NCI-H2107 (cell line): ENCODE measurements around the gene SLC18B1.

Source experiments
- DNase-seq: peaks from one replicate; lab custom pipeline; 2025; lab: John Stamatoyannopoulos, UW

The SLC18B1 gene

DNA sequence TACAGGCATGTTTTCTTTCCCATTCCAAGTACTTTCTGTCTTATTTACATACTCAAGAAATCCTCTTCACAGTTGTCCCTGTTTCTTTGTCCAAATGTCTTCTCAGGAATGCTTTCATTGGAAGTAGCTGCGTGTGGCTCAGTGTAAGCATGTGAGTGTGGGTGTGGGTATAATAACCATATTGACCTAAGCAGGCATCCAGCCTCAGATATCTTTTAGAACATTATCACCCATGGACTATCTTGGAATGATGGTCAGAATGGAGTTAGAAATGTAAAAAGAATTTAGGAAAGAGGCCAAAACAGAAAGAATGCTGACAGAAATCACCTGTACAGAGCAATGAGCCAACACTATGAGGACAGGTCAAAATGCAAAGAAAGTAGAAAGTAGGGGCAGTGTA is 57.2 kb downstream of the SLC18B1 start:
- no peak for DNase-seq

DNA sequence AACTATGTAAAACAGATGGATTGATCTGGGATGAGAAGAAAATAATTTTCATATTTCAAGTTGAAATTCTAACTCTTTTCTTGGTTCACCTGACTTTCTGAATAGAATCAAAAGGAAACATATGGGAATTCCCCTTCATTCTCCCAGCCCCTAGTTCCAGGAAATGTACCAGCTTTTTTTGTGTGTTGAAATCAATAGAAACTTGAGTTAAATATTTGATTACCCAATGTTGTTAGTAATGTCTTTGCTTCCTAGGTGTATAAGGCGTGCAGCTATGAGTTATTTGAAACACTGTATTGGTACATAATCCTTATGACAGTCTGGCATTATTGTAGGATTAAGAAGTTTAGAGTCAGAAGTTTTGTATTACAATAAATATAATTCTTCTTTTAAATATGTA is 62.2 kb downstream of the SLC18B1 start:
- DNase-seq, result no peak

- DNase-seq, result no peak
Measured at GRCh38 chr6:132734694-132735236, 63.7 kb downstream of the SLC18B1 start.

- no peak for DNase-seq
Measured at GRCh38 chr6:132733814-132734213, 64.6 kb downstream of the SLC18B1 start.

DNA sequence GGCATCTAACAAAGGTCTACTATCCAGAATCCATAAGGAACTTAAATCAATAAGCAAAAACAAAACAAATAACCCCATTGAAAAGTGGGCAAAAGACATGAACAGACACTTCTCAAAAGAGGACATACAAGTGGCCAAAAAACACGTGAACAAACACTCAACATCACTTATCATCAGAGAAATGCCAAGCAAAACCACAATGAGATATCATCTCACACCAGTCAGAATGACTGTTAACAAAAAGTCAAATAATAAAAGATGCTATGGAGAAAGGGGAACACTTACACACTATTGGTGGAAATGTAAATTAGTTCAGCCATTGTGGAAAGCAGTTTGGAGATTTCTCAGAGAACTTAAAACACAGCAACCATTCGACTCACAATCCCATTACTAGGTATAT is 65.2 kb downstream of the SLC18B1 start:
- no peak for DNase-seq

DNA sequence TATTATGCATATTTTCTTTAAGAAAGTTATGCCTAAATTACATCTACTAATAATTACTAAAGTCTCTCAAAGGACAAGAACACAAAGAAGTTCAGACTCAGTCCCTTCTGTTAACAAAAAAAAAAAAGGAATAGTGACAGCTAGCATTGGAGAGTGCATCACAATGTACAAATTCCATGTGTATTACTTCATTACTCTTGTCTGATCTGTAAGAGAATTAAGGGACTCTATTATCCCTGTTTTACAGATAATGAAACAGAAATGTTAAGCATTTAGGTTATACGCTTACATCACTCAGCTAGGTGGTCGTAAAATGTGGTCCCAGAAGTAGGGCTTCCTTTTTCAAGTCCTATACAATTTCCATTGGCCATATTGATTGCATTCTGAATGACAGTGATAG is 67.4 kb downstream of the SLC18B1 start:
- no peak for DNase-seq

- no peak for DNase-seq
Measured at GRCh38 chr6:132730560-132730959, 67.9 kb downstream of the SLC18B1 start.

DNA sequence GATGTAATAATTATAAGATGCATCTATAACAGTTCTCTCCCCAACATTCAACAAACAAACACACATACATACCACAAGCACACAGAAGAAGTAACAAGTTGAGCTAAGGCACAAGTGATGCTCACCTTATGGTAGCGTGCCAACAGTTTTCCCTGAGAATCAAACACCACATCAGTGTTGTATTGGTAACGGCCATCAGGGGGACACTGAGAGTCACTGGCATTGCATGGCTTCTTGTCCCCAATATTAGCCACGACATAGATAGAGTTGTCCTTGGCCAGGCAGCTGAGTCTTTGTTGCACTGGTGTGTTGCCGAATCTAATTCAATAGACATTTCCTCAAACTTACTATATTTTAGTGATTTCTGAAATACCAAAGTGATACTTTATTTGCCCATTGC is 69.8 kb downstream of the SLC18B1 start:
- no peak for DNase-seq

- DNase-seq, result no peak
Measured at GRCh38 chr6:132726608-132726975, 71.8 kb downstream of the SLC18B1 start.

GRCh38 chr6:132725947-132726607 is 72.4 kb downstream of the SLC18B1 start:
- DNase-seq, result no peak

DNA sequence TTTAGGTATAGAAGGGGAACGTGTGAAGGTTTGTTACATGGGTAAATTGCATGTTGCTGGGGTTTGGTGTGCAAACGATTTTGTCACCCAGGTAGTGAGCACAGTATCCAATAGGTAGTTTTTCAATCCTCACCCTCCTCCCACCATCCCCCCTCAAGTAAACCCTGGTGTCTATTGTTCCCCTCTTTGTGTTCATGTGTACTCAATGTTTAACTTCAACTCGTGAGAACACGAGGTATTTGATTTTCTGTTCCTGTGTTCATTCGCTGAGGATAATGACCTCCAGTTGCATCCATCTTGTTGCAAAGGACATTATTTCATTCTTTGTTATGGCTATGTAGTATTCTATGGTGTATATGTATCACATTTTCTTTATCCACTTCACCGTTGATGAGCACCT is 73.0 kb downstream of the SLC18B1 start:
- DNase-seq, result no peak

GRCh38 chr6:132719736-132720448 is 78.5 kb downstream of the SLC18B1 start:
- no peak for DNase-seq
